NCI-H446 treated with DMSO at 0.1 percent for 48 hours (cell line): ENCODE measurements around the gene RCAN1.

Source experiments
- DNase-seq: peaks from one replicate; lab custom pipeline; 2025; lab: John Stamatoyannopoulos, UW

RCAN1 gene

DNA sequence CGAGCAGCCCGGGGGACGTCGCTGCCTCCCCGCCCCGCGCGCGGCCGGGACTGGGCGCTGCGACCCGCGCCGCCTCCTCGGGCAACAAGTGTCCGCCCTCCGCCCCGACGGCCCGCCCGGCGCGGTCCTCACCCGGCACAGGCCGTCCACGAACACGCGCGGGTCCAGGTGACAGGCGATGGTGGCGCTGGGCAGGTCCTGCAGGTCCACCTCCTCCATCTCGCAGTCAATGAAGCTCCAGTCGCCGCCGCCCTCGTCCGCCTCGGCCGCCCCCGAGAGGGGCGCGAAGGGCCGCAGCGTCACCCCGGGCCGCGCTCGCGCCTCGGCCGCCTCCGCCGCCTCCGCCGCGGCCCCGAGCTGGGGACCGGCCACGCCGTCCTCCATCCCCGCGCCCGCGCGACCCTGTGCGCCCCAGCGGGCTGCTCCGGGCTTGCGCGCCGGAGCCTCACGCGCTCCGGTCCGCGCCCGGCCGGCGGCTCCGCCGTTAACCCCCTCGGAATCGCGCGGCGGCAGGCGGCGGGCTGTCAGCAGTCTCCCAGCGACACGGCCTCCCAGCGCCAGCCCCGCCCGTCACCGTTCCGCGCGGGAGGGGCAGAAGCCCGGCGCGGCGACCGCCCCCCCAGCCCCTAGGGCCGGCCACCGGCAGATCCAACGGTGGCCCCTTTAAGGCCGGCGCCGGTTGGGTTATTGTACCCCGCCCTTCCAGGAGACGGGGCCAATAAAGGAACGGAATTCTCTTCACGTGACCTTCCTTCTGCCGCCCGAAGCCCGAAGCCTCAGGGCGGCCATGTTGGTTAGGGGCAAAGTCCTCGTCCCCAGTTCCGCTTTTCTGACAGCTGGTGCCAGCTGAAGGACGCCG lies at the start of gene RCAN1:
Gene RCAN1, minus strand, starts transcription at position 486 of the 859 bp plus-strand sequence. Its CDS starts 102 bp downstream, at position 384.
- DNase-seq, result peak; percentile 89

DNA sequence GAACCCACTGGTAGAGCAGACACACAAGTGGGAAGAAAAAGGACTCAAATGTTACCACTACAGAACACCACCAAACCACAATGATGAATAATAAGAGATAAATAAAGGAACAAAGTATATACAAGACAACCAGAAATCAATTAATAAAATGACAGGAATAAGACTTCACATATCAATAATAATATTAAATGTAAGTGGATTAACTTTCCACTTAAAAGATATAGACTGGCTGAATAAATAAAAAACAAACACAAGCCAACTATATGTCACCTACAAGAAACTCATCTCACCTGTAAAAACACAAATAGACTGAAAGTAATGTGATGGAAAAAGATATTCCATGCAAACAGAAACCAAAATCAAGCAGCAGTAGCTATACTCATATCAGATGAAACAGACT lies 46.9 kb upstream of the RCAN1 start:
- no peak for DNase-seq

DNA sequence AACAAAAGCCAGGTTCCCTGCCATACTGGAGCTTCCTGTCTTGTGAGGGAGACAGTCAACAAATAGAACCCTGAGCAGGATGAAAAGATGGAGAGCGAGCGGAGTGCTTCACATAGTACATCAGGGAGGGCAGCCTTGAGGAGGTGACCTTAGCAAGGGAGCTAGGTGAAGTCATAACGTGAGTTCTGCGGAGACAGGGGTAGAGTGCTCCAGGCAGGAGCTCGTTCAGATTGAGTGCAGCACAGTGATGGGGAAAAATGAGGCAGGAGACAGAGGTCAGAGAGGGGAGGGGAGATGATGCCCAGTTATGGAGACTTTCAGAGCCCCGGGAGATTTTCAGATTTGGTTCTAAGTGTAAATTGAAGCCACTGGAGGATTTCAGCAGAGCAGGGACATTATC lies 38.6 kb upstream of the RCAN1 start:
- DNase-seq, result no peak

DNA sequence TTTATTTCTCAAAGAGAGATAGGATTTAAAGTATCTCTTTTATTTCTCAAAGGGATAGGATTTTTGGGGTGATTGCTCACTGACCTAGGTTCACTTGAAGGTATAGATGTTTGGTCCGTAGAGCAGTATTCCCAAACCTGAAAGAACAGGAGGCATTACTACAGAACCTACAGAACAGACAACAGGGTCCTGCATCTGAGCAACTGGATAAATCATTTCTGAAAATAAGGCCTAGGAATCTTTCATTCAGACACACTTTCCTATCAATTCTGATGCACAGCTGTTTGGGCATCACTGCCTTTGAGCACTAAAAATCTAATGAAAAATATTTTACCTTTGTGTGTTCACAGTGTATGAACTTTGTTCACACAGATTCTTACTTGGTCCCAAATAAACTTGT lies 36.7 kb upstream of the RCAN1 start:
- DNase-seq, result no peak

DNA sequence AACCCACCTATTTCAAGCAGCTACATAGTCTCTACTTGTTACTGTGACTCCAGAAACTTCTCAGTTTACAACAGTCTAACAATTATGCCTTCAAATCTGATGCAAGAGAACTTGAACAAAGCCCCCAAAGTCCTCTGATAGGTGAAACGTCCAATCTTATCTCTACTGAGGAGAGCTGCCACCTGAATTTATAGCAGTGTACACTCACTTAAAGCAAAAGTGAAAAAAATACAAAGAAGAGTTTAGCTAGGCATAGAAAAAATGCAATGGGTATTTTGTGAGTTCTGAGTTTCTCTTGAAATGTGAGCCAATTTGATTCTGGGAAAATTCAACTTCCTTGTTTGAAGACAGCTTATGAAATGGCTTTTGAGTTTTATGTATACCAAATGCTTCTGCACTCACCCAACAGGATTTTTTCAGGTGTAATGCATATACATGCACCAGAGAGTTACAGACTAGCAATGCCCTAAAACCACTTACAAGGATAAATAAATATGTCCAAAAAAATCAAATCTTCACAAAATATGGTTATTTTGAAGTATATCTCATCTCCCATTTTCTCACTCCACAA lies 36.0 kb upstream of the RCAN1 start:
- DNase-seq, result no peak

DNA sequence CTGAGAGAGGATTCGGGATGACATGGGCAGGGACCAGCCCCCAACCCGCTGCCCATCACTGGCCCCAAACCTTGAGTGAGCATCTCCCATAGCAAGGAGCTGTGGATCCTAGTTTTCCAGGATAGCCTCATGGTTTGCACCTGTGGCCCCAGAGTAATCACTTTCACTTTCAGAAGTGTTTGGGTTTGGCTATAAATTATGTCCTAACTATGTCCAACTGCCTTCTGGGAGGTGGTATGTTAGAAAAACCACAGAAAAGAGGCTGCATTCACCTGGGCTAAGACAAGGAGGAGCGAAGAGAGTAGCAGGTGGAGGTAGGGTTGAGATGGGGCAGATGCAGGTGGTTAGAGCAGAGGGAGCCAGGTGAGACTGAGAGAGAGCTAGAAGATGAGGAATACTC lies 34.5 kb upstream of the RCAN1 start:
- no peak for DNase-seq

DNA sequence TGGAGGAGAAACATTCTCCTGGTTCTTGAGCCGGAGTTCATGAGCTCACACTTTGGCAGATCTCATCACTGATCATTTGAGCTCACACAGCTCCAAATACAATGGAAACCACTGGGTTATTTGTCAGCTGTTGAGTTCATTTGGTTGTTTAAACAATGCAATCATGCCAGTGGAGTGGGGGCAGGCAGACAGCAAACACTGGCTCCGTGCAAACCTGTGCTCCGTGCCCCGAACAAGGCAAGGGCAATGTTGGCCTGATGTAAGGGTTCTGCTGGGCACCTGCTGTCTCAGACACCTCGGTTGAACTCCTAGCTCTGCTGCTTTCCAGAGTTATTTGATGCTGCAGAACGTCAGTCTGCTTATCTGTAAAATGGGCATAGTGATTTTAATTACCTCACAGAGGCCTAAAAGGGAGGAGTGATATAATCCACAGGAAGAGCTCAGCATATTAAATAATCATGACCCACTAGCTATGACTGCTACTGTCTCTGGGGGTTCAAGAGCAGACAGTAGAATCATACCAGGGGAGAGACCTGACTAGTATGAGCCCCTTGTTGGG lies 33.9 kb upstream of the RCAN1 start:
- no peak for DNase-seq

DNA sequence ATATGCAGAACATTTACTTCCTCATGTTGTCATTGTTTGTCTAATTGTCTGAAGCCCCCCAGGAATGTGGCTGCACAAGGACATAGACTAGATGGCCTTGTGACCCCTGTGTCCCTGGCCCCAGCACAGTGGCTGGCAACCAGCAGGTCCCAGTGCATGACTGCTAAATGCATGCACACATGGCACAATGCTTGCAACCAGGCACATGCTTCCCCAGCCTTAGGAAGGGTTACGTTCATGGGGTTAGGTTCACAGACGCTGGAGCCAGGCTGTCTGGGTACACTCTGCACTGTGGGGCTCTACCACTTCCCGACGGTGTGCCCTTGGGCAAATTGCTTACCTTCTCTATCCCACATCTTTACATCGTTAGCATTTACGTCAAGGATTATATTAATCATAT lies 32.6 kb upstream of the RCAN1 start:
- DNase-seq, result no peak

DNA sequence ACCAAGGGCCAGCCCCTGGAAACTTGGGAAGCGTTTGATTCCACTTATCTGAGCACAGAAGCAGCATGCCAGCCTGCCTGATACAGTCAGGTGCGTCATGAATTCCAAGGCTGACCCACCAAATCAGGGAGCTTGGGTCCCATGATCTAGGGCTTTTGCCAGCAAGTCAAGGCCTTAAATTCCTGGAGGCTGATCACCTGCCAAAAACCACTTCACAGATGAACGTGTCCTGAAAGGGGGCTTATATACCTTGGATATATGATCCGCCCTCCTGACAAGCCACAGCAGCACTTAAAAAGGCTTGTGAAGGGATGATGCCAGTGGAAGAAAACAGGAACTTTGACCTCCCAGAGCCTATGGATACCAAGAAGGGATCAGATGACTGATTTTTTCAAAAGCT lies 29.9 kb upstream of the RCAN1 start:
- no peak for DNase-seq

DNA sequence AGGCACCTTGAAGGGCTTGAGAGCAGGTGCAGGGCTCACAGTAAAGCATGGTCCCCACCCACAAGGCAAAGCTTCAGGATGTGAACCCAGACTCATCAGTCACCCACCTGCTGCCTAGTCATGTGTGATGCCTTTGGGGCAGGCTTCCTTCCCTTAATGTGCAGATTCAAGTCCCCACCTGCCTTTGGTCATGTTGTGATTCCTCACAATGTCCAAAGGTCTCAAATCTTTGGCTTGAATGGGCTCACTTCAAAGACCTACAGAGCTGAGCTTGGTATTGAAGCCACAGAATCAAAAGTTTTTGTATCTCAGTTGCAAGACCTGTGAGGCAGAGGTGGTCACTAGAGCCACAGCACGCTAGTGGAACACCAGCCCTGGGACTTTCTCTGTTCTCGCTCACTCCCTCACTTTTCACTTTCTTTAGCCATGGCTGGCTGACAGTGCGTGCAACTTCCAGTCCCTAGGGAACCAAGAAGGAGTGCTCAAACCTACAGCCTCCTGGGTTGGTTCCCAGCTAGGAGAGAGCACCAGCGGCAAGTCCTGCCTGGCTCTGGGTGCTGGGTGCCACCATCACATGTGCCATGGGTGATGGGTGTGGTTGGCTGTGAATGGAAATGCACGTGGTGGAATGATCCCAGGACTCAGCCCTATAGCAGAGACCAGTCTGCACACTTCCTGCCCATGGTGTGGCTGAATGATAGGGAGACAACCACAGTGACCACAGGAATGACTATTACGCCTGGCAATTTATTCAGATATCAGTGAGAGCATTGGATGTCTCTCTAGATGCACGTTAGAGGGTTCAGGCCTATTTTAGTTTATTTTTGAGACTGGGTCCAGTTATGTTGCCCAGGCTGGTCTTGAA lies 27.5 kb upstream of the RCAN1 start:
- DNase-seq, result no peak

DNA sequence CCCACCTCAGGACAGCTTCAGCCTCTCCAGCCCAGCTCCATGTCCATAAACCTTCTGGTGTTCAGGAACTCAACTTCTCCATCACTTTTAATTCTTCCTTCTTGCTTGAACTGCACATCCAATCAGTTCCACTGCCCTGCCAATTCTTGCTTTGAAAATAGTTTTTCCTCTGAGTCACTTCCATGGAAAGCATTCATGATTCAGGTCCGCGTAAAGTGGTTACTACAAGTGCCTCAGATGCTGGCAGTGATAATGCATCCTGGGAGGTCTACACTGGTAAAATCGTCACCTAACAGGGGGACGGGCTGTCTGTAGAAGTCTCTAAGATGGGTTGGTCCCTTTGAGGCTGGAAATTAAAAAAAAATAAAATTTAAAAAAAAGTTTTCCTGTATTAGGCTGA lies 25.9 kb upstream of the RCAN1 start:
- no peak for DNase-seq

DNA sequence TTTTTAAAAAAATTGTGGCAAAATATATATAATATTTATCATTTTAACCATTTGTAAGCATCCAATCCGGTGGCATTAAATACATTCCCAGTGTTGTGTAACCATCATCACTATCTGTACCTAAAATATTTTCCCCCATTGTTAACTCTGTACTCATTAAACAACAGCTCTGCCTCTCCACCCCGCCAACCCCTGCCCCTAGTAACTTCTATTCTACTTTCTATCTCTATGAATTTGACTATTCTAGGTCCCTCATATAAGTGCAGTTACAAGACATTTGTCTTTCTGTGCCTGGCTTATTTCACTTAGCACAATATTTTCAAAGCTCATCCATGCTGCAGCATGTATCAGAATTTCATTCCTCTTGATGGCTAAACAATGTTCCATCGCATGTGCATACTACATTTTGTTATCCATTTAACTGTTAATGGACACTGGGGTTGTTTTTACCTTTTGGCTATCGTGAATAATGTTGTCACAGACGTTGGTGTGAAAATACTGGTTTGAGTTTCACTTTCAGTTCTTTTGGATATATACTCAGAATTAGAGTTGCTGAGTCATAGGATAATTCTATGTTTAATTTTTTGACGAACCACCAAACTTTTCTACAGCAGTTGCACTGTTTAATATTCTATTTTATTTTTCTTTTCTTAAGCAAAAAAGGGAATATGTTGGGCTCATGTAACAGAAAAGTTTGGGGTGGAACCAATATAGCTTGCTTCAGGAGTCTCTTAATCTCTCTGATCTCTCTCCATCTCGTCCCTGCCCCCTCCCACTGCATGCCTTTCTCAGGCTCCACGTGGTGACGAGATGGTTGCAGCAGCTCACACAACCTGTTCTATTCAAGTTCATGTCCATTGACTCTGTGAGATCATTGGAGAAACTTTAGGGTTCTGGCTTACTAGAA lies 25.2 kb upstream of the RCAN1 start:
- no peak for DNase-seq

DNA sequence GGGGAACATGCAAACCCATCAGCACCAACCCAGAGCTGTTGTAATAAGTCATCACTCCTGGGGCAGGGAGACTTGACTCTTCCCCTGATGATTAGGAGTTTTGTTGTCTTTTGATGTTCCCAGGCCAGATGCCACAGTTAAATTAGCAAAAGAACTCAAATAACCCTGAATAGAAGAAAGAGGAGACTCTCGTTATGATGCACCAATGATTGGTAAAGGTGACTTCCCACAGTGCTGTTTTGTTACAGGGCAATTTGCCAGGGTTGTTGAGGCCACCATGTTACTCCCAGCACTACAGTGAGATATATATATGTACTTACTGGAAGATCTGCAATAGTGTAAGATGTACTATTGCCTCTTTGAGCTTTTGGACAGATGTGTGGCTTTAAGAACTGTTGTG lies 24.3 kb upstream of the RCAN1 start:
- DNase-seq, result no peak

DNA sequence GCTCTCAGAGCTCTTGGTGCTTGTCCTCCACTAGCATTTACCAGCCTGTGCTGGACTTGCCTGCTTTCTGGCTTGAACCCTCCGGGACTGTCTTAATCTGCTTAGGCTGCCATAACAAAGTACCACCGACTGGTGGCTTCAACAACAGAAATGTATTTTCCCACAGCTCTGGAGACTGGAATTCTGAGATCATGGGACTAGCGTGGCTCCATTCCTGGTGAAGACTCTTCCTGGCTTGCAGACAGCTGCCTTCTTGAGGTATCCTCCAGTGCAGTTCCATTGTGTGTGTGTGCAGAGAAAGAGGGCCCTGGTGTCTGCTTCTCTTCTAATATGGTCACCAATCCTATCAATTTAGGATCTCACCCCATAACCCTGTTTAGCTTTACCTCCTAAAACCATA lies 22.0 kb upstream of the RCAN1 start:
- DNase-seq, result no peak

DNA sequence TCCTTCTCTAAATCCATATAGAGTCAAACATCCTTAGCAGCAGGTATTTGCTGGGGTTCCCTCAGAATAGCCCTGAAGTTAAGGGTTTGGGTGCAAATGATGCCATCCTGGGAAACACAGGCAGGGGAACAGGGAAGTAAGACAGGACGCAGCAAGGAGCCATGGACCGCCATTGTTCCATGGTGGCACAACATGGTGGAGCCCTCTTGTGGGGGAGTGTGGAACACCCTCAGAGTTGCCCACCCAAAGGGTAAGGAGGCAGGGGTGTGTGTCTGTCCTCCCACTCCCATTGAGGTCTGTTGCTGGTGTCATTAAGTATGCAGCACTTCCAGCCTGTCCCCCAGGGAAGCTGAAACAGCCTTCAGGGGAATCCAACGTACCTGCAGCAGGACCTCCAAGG lies 20.4 kb upstream of the RCAN1 start:
- no peak for DNase-seq

DNA sequence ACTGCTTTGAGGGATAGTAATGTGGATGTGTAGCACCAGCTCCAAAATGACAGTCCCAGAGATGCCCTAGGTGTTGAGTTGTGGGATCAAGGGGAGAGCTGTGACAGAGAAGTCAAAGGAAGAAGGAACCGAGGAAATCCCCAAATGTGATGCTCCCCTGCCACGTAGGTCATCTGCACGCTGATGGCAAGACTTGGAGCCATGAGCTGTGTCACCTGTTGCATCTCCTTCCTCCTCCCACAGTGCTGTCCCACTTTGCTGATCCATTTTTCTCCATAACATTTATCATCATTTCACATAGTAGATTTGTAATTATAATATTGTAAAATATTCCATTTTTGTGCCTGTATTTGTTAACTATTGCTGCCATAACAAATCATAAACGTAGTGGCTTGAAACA lies 17.6 kb upstream of the RCAN1 start:
- no peak for DNase-seq

DNA sequence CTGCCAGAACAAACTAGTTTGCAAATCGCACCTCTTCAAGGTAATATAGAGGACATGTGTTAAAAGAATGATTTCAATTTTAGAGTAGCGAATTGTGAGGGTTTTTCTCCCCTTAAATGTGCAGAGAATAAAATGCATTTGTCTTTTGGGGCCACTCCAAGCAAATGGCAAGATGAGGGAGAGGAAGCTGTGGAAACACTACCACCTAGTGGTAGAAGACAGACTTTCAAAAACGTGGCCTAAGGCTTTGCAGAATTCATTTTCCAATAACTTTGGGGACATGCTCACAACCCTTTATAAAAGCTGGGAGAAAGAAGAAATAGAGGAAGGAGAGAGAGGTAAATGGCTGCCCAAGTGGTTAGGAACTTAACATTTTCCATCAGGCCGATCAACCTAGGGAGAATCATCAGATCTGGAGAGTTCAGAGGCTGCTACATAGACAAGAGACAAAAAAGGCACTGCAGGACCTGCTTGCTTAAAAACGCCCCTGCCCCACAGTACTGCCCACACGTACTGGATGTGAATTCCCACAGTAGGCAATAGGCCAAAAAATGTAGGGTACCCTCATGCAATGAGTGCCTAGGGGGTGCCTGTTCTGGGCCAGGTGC lies 15.7 kb upstream of the RCAN1 start:
- no peak for DNase-seq

DNA sequence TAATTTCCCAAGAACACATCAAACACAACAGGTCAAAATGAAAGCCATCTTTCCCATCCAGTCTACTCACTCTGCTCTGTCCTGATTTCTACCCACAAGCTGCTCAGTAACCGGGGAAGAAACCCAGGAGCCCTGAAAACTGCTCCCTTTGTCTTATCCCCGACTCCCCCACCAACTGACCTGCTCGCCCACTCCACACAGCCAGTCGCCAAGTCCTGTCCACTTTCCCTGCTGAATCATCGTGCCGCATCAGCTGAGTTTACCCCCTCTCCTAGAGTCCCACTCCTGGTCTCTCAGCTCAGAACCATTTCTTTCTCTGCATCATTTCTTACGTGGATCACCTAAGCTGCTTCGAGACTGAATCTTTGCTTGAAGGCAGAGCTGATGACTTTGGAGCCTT lies 11.2 kb upstream of the RCAN1 start:
- no peak for DNase-seq

DNA sequence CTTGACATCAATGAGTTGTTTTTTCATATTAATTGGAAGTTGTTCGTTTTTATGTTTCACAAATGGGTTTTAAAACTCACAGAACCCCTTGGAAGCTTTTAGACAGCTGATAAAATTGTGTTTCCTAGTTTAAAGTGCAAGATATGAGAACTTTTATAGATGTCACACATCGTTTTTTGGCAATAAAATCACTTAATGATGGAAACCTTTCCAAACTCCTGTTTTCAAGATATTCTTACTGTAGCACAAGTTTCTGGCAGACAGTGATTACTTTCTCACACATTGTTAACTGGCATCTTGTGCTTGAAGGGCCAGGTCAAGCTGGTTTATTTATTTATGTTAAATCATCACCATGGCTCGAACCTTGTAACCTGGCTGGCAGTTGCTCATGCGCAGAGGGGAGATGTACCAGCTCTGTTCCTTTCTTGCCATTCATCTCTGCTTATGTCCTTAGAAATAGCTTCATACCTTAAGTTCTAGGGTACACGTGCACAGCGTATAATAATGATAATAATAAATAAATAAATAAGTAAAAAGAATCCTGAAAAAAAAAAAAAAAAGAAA lies 10.2 kb upstream of the RCAN1 start:
- DNase-seq, result no peak

DNA sequence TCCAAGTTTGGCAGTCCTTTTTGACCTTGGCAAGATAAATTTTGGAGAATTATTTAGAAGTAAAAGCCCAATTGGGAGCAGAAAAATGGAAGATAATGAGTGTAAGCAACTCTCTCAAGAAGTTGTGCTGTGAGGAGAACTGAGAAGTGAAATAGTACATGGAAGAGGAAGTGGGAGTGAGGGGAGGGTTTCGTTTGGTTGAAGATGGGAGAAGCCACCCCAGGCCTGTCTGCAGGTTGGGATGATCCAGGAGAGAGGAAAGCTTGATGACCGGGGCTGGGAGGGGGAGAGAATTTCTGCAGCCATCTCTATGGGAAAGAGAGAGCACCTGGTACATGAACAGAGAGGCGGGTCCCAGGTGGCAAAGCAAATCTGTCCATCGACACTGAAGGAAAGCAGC lies 8.6 kb upstream of the RCAN1 start:
- DNase-seq, result no peak
